Stimulated activated CD8-positive, alpha-beta memory T cell treated with anti-CD3 and anti-CD28 coated beads, Interleukin-12 subunit alpha, Interleukin-12 subunit beta, amount 100 ng/mL, for 1 hour (primary cell): ENCODE results near the gene NEK2.
"Not testable (repeated sequence)": the region's sequence is repeated elsewhere in the genome, so short reads cannot be mapped to it uniquely, and the experiment has no call there.

Source experiments
- DNase-seq: peaks from one replicate; pipeline ENCODE4 v3.0.0-alpha.2; 2020; ENCODE audit warnings: low read depth

The NEK2 gene

DNA sequence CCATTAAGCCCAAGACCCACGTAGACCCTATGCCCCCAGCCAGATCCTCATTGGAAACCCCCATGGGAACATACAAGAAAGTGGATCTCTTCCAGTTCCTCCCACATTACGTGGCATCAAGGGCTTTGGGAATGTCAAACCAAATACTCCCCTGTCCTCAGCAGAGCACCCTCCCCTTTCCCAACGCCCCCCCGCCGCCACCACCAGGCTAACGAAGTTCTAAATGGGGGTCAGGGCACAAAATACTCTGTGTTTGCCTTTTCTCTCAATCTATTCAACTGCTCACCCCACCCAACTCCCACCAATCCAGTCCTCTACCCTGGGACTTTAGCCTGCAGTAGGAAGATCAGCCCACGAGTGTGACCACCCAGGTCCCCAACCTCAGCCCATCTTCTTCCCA is 24.5 kb downstream of the NEK2 start:
- DNase-seq, result no peak

DNA sequence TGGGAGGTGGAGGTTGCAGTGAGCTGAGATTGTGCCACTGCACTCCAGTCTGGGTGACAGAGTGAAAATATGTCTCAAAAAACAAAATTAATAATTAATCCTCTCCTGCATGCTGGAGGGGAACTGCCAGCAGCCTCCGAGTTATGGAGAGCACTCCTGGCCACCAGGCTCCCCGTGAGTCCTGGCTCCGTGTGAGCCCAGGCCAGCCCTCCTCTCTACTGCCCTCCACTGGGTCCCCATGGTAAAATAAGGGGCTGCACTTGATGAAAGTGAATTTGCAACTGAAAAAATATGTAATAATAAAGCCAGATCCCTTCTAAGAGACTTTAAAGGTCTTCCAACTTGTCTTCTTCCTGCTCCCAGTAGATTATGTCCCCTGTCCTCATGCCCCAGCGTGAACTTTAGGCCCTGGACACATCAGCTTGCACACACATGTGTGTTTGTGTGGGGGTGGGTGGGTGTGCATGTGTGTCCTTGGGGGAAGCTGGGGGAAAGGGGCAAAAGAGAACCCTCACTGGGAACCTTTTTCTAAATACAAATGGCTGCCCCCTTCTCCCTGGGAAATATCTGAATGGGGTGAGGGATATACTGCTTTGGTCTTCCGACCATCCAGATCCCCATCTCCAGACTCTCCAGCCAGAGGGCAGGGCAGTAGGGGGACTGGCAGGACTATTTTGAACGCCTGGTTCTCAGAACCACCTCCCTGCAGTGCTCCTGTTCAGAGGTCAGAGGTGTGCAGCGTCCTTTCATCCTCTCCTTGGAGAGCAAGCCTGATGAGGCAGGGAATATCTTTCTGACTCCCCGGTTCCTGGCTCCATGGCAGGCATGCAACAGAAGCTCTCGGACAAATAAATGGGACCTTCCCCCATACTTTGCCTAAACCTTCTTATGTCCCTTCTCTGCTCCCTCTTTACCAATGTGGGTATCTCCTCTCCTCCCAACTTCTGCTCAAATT is 26.2 kb downstream of the NEK2 start:
- DNase-seq, result no peak

DNA sequence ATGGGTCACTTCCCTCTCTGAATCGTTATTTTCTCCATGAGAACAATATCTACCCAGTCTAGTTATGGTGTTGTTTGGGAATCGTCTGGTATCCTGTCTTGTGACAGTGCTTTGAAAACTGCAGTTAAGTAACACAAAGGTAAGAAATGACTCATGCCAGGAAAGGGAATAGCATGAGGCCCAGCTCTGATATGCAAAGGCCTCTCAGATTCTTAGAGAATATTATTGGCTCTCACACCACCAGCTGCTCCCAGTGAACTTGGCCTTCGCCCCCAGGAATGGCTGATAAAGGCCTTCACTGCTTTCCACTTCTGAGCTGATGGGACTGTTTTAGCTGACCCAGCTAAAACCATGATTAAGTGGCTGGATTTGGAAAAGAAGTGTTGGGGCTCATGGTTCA is 27.1 kb downstream of the NEK2 start:
- DNase-seq, result no peak

GRCh38 chr1:211647711-211648121 is 27.7 kb downstream of the NEK2 start:
- no peak for DNase-seq

DNA sequence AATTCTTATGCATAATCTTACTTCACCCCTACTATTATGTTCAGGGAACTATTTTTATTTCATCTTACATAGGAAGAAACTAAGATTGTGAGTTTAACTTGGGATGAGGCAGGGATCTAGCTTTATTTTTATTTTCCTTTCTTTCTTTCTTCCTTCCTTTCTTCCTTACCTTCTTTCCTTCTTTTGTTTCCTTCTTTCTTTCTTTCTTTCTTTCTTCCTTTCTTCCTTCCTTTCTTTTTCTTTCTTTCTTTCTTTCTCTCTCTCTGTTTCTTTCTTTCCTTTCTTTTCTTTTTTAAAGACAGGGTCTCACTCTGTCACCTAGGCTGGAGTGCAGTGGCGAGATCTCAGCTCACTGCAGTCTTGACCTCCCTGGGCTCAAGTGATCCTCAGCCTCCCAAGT is 28.9 kb downstream of the NEK2 start:
- no peak for DNase-seq

DNA sequence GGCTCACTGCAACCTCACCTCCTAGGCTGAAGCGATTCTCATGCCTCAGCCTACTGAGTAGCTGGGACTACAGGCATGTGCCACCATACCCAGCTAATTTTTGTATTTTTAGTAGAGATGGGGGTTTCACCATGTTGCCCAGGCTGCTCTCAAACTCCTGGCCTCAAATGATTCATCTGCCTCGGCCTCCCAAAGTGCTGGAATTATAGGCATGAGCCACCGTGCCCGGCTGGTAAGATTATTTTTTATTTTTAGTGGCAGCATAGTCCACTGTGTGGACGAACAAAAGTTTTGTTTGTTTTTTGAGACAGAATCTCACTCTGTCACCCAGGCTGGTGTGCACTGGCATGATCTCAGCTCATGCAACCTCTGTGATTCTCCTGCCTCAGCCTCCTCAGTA is 29.8 kb downstream of the NEK2 start:
- not testable (repeated sequence) for DNase-seq

DNA sequence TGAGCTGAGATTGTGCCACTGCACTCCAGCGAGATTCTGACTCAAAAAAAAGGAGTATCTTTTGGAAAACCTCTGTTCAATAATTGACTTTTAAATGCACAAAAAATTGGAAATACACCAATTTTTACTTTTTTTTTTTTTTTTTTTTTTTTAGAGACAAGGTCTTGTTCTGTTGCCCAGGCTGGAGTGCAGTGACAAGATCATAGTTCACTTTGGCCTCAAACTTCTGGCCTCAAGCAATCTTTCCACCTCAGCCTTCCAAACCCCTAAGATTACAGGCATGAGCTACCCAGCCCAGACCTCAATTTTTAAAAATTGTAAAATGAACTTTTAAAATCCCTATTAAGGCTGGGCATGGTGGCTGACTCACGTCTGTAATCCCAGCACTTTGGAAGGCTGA is 30.8 kb downstream of the NEK2 start:
- DNase-seq, result no peak

DNA sequence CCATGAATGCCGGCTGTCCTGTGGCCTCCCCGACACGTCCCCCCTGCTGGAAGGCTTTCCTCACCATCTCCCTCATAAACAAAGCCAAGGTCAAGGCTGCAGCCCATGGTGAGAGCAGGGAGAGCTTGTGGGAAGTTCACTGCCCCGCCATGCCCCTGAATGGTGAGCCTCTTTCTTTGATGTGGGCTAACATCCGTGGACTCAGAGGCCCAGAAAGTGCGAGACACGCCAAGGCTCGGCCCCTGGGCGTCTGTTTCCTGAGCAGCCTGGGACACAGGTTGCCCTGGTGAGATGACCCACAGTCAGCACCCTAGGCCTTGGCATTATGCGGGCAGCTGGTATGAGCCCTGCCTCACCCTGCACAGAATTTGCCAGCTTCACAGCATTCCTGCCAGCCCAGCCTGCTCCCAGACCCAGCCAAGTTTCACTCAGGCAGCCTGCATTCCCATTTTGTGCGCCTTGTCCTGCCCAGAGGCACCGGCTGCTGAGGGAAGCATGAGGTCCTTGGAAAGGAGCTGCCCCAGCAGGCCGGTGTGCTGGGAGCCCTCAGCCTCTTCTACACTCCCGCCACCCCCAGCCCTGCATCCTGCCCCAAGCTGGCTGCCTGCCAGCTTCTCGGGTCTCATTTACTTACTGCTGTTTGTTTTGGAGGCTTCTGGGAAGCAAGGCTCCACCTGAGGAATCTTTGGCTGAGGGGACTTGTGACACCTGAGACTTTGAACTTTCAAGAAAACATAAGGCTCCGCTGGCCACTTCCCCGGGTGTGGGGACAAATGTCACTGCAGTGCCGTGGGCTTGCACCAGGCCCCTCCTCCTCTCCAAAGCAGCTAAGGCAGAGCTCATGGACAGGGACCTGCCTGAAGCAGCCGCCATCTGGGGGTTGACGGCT is 31.9 kb downstream of the NEK2 start:
- DNase-seq, result no peak

DNA sequence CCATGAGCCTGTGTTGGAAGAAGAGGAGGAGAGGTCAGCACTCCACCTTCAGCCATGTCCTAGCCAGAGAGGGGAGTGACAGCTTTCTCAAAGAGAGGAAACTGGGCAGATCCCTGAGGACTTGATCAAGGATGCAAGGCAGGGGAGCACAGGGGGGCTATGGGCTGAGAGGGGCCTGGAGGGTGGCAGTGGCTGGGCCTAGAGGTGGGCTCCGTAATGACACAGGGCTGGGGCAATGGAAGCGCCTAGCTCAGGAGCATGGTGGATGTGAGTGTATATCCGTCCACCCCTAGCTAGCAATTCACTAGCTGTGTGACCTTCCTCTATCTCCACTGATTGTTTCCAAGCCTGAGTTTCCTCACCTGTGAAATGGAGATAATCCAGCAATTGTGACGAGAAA is 32.6 kb downstream of the NEK2 start:
- DNase-seq, result no peak

GRCh38 chr1:211641942-211642341 is 33.5 kb downstream of the NEK2 start:
- DNase-seq, result no peak

DNA sequence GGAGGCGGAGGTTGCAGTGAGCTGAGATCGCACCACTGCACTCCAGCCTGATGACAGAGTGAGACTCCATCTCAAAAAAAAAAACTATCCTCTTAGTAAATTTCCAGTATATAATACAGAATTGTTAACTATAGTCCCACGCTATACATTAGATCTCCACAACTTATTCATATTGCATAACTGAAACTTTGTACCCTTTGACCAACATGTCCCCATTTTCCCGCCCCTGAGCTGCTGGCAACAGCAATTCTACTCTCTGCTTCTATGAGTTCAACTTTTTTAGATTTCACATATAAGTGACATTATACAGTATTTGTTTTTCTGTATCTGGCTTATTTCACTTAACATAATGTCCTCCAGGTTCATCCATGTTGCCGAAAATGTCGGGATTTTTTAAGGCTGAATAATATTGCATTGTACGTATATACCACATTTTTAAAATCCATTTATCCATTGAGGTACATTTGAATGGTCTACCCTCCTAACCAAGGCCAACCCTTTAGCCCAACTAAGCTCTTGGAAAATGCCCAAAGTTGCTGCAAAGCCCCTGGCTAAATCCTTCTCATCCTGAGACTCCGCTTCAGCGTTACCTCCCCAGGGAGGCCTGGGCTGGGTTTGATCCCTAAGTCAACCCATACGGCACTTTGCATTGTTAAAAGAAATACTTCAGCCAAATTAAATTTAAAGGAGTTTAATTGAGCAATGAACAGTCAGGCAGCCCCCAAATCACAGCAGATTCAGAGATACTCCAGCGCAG is 34.2 kb downstream of the NEK2 start:
- DNase-seq, result no peak

- DNase-seq, result no peak
Measured at GRCh38 chr1:211640301-211640630, 35.2 kb downstream of the NEK2 start.

DNA sequence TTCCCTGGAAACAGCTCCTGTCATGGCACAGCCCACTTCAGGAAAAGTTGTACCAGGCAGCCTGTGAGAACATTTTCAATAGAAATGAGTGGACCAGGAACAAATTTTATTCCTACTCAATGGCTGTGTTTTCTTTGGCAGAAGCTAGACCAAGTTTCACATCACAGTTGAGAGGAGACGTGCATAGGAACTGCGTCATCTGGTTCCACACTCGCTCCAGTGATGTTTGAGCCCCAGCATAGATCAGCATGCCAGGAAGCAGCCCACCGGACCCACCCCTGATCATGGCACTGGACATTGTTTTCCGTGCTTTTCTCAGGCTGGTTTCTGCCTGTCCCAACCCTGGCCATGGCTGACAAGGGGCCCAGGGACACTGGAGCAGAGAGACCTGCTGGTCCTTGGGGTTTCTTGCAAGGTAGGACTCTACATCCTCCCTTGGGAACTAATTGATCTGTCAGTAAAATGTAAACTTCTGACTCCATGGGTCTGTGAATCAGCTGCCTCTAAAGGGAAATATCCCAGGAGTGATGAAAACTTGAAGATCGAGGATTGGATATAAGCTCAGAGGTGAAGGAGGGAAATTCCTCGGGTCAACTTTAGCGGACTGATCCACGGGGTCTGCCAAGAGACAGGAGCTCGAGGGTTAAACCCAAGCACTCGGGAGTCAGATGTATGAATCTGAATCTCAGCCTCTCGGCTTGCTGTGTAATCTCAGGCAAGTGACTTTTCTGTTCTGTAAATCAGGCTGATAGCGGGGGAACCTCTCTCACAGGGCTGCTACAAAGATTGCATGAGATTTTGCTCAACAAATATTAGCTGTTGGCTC is 35.7 kb downstream of the NEK2 start:
- no peak for DNase-seq

DNA sequence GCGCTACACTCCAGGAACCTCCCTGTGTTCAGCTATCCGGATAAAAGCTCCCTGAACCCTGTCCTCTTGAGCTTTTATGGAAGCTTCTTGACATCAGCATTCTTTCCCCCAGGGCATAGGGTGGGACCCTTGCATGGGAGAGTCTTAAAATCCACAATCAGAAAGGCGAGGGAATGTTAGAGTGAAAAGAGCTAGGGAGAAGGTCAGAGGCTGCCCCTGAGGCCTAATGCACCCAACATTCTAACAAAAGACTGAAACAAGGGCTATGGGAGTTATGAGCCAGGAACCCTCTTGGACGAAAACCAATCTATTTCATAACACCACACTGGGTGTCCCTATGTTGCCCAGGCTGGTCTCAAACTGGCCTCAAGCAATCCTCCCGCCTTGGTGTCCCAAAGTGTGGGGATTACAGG is 36.7 kb downstream of the NEK2 start:
- no peak for DNase-seq

GRCh38 chr1:211638246-211638645 is 37.2 kb downstream of the NEK2 start:
- no peak for DNase-seq

GRCh38 chr1:211637066-211637465 is 38.4 kb downstream of the NEK2 start:
- DNase-seq, result no peak

- DNase-seq, result not testable (repeated sequence)
Measured at GRCh38 chr1:211636575-211637029, 38.8 kb downstream of the NEK2 start.

GRCh38 chr1:211635597-211636205 is 39.7 kb downstream of the NEK2 start:
- DNase-seq, result no peak

DNA sequence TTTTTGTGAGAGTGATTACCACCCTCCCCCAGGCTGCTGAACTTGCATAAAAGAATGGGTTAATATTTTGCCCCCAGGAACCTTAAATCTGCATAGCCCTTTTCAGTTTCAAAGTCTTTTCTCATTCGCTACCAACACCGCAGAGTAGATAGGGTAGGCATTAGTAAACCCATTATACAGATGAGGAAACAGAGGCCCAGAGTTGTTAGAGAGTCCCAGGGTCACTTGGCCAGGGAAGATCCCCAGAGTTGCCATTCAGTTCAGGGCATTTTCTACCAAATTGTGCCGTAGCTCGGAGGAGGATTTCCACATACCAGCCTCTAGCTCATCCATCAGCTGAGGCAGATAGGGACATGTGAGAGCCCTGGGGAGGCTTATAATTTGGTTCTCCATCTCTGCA is 40.5 kb downstream of the NEK2 start:
- no peak for DNase-seq

DNA sequence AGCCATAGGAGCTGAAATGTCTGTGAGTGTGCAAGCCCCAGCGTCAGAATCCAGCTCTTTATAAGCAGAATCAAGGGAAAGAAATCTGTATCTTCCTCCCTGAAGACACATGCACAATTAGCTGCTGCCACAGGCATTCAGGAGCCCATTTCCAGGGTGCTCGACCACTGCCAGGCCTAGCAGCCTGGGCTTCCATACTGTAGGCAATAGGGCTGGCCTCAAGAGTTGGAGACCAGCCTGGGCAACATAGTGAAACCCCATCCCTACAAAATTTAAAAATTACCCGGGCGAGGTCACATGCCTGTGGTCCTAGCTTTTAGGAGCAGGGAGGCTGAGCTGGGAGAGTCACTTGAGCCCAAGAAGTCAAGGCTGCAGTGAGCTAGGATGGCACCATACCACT is 41.0 kb downstream of the NEK2 start:
- DNase-seq, result no peak

- no peak for DNase-seq
Measured at GRCh38 chr1:211633524-211633846, 41.9 kb downstream of the NEK2 start.
